ENCODE measurements around the gene TNS1. TPM values are rescaled to one million over a fixed set of nuclear protein-coding genes. Genes with fewer than 3 reads are reported as not detected.

The TNS1 gene
- polyA plus RNA-seq, 3 donors, result 0.26 to 1.6 (median 1.5) TPM

- Histone ChIP-seq H3K79me2 (ENCODE audit: insufficient read depth, low read length) (no peaks in the 10 kb centered on the region), H3K4me2 (replicated peaks; ENCODE audit: extremely low read depth, low read length, poor library complexity, severe bottlenecking) (peak overlapping the region; percentile 63), H3K9ac (ENCODE audit: insufficient read depth, low read length, poor library complexity, severe bottlenecking) (no peak overlapping the region), H3K36me3 (replicated peaks in 1 of 2; ENCODE audit: control insufficient read depth in 1 of 2, insufficient read depth in 2 of 2, low read length in 2 of 2) (no peaks in the 10 kb centered on the region), H3K27ac (ENCODE audit: low read depth in 1 of 2, low read length in 2 of 2) (peak overlapping the region in 1 of 2 donors; percentile 55), H3K9me3 (replicated peaks in 1 of 2; ENCODE audit: control insufficient read depth in 1 of 2, insufficient read depth in 1 of 2, low read length in 2 of 2) (no peaks in the 10 kb centered on the region), H2AFZ (ENCODE audit: insufficient read depth, low read depth, low read length, poor library complexity, severe bottlenecking) (peak overlapping the region; percentile 67), H4K20me1 (ENCODE audit: insufficient read depth, low read length) (no peaks in the 10 kb centered on the region), H3K27me3 (ENCODE audit: control insufficient read depth in 2 of 2, insufficient read depth in 2 of 2, low read length in 2 of 2) (no peaks in the 10 kb centered on the region), H3K4me1 (ENCODE audit: control insufficient read depth in 1 of 2, insufficient read depth in 2 of 2, low read length in 2 of 2) (peaks cover 22 to 28% of the 10 kb centered on the region in 2 donors), H3K4me3 (replicated peaks in 1 of 3; ENCODE audit: low read depth in 2 of 3, low read length in 3 of 3) (no peak overlapping the region)
- WGBS (ENCODE audit: insufficient coverage), result 78% methylated on average over 4 of the region's 5 CpGs
- peak overlapping the region in 4 of 7 donors; percentile 63 to 81 (median 76) for H3K27ac Mint-ChIP-seq
- H3K4me3 Mint-ChIP-seq, result peak overlapping the region; percentile 73 to 84
- peaks cover 2 to 10% (median 6%) of the 10 kb centered on the region in 3 donors for H3K27me3 Mint-ChIP-seq (ENCODE audit: low read depth in 3 of 3)
- no peak for TF ChIP-seq CTCF (IDR thresholded peaks at IDR 0.05)
- peaks cover 29% of the 10 kb centered on the region for H3K4me1 Mint-ChIP-seq
- H3K9me3 Mint-ChIP-seq, result peaks cover 2 to 11% (median 5%) of the 10 kb centered on the region in 7 donors
- peak in 2 of 3 donors; percentile 52 for DNase-seq
- intact Hi-C loops (cut with micrococcal nuclease), result loop anchor here (5.0 to 10.0 kb wide), 2 partner anchors 51 to 54 kb away; no protein-coding TSS in a partner anchor
- no peaks in the 10 kb centered on the region for H3K36me3 Mint-ChIP-seq
Observed at GRCh38 chr2:217790681-217791392, 212.0 kb downstream of the TNS1 start.

- H3K9me3 Mint-ChIP-seq, result peaks cover 2 to 11% (median 5%) of the 10 kb centered on the region in 7 donors
- peak overlapping the region; percentile 34 for H3K9ac ChIP-seq (ENCODE audit: insufficient read depth, low read length, poor library complexity, severe bottlenecking)
- peak overlapping the region; percentile 15 to 55 for H3K27ac ChIP-seq (ENCODE audit: low read depth in 1 of 2, low read length in 2 of 2)
Observed at GRCh38 chr2:217790195-217790594, 212.6 kb downstream of the TNS1 start.

More at GRCh38 chr2:217790195-217790594, 212.6 kb downstream of the TNS1 start:
- H3K9me3 ChIP-seq (replicated peaks in 1 of 2; ENCODE audit: control insufficient read depth in 1 of 2, insufficient read depth in 1 of 2, low read length in 2 of 2), result no peaks in the 10 kb centered on the region
- H3K36me3 ChIP-seq (replicated peaks in 1 of 2; ENCODE audit: control insufficient read depth in 1 of 2, insufficient read depth in 2 of 2, low read length in 2 of 2), result no peaks in the 10 kb centered on the region
- H3K4me1 ChIP-seq (ENCODE audit: control insufficient read depth in 1 of 2, insufficient read depth in 2 of 2, low read length in 2 of 2), result peaks cover 22 to 28% of the 10 kb centered on the region in 2 donors
- no peaks in the 10 kb centered on the region for H3K79me2 ChIP-seq (ENCODE audit: insufficient read depth, low read length)
- H3K4me1 Mint-ChIP-seq, result peaks cover 36% of the 10 kb centered on the region
- no peaks in the 10 kb centered on the region for H4K20me1 ChIP-seq (ENCODE audit: insufficient read depth, low read length)
- intact Hi-C loops (cut with micrococcal nuclease), result loop anchor here (5.0 to 10.0 kb wide), 2 partner anchors 52 to 55 kb away; no protein-coding TSS in a partner anchor
- DNase-seq, result peak; percentile 48 to 68 (median 68)
- peaks cover 2 to 13% (median 8%) of the 10 kb centered on the region in 3 donors for H3K27me3 Mint-ChIP-seq (ENCODE audit: low read depth in 3 of 3)
- H3K36me3 Mint-ChIP-seq, result no peaks in the 10 kb centered on the region
- H3K4me2 ChIP-seq (replicated peaks; ENCODE audit: extremely low read depth, low read length, poor library complexity, severe bottlenecking), result peak overlapping the region; percentile 63
- H3K4me3 ChIP-seq (replicated peaks in 1 of 3; ENCODE audit: low read depth in 2 of 3, low read length in 3 of 3), result peak overlapping the region; percentile 25 to 68 (median 29)
- H3K27ac Mint-ChIP-seq, result peak overlapping the region; percentile 42 to 86 (median 73)
- peak overlapping the region; percentile 73 to 84 for H3K4me3 Mint-ChIP-seq
- H3K27me3 ChIP-seq (ENCODE audit: control insufficient read depth in 2 of 2, insufficient read depth in 2 of 2, low read length in 2 of 2), result no peaks in the 10 kb centered on the region
- no peak for TF ChIP-seq CTCF (IDR thresholded peaks at IDR 0.05)
- H2AFZ ChIP-seq (ENCODE audit: insufficient read depth, low read depth, low read length, poor library complexity, severe bottlenecking), result peak overlapping the region; percentile 67
- WGBS (ENCODE audit: insufficient coverage), result 25% methylated on average over 3 of the region's 10 CpGs

All from CD14-positive monocyte (primary cell).